HL-60/S4 treated with phorbol 12-myristate 13-acetate at 8.2 ng/mL for 4 days and 3 days (cell line): ENCODE results near the gene LRRFIP1.
"Not testable (repeated sequence)": the region's sequence is repeated elsewhere in the genome, so short reads cannot be mapped to it uniquely, and the experiment has no call there.

Experiments
- in situ Hi-C: fragments of 300-500 bp; cut with MboI; formaldehyde crosslinking; loops from 2 replicates; pipeline ENCODE4 v1.15.0; 2022; ENCODE audit warnings: low sequenced_read_pairs

LRRFIP1 gene

DNA sequence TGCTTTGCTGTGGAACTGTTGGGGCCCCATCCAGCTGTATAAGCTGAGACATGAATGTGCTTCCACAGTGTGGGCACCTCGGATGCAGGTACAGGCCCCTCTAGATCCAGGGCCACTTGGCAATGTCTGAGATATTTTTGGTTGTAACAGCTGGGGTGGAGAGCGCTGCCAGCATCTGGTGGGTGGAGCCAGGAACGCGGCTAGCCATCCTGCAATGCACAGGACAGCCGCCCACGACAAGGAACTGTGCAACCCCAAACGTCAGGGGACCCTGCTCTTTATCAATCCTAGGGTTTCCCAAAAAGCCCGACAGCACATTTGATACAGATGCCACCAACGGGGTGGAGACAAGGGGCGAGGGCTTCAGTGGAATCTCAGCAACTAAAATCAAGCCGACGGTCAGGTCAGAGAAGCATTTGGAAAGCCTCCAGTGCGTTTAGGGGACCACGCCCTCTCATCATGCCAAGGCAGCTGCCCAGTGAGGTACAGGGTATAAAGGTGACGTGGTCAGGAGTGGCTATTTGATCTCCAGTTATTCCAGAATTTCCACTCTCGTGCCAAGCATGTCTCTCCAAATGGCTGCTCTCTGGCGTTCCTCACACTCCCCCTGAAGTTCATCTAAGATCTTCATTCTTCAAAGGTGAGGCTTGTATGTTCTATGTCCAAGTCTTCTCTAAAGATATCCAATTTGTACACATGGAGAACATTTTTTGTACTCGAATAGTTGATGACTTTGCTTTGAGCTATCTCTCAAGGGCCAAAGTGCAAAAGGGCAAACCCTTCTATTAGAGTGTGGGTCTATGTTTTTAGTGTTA is 55.7 kb downstream of the LRRFIP1 start:
- in situ Hi-C loops: no loop called here

DNA sequence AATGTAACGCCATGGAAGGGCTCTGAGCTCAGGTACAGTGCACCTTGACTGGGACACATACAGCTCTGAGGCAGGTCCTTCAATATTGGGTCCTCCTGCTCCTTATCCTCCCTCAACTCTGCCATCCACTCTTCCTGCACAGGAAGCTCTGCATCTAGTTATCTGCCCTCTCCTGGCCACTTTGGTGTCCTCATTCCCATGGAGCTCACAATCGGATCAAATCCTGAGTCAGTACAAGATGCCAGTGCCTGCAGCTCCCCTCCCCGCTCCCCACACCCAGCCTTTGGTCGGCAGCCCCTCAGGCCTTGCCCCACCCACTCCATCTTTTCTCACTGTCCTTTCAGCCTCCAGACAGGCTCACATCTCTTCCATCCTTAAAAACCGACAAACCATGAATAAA is 58.0 kb downstream of the LRRFIP1 start:
- in situ Hi-C loops: no loop called here

DNA sequence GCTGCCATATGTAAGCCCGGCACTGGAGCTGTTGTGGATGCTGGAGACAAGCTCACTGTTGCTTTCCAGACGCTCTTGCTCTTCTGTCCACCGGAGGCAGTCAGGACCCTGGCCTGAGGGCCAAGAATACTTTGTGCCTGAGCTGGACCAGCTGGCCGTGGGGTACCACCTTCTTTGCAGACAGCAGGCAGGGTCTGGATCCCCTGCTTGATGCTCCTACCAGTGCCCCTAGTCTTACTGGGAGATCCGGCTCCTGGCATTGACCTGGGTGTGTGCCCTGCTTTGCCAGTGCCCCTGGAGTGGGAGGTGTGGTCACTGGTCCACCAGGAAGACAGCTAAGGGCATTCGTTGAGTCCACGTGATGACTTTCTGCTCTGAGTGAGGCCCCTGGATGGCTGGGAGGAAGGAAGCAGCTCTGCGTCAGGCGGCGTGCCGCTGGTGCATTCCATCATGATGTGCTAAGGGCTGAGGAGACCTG is 59.3 kb downstream of the LRRFIP1 start:
- in situ Hi-C loops: no loop called here

DNA sequence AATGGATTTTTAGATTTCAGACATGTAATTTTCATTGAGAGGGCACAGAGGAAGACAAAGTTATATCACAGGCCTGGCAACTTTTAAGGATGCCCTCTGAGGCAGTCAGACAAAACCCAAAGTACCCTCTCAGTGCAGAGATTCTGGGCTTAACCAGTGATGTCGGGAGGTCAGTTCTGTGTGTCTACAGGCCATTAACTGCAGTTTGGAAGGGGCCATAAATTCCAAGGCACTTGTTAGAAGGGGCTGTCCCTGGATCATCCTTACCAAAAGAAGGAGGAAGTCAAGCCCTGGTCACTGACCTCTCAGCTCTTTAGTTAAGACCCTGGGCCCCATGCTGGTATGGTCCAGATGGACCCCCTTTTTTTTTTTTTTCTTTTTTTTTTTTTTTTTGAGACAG is 60.7 kb downstream of the LRRFIP1 start:
- in situ Hi-C loops: no loop called here

DNA sequence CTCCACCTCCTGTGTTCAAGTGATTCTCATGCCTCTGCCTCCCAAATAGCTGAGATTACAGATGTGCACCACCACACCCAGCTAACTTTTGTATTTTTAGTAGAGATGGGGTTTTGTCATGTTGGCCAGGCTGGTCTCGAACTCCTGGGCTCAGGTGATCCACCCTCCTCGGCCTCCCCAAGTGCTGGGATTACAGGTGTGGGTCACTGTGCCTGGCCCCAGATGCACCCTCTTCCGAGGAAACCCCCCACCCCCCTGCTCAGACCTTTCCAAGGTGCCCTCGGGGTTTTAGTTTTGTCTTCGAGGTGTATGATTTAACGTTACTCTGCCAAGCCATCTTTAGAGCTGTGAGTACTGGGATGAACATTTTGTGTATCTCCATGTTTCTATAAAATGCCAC is 61.2 kb downstream of the LRRFIP1 start:
- in situ Hi-C loops: not testable (repeated sequence)

DNA sequence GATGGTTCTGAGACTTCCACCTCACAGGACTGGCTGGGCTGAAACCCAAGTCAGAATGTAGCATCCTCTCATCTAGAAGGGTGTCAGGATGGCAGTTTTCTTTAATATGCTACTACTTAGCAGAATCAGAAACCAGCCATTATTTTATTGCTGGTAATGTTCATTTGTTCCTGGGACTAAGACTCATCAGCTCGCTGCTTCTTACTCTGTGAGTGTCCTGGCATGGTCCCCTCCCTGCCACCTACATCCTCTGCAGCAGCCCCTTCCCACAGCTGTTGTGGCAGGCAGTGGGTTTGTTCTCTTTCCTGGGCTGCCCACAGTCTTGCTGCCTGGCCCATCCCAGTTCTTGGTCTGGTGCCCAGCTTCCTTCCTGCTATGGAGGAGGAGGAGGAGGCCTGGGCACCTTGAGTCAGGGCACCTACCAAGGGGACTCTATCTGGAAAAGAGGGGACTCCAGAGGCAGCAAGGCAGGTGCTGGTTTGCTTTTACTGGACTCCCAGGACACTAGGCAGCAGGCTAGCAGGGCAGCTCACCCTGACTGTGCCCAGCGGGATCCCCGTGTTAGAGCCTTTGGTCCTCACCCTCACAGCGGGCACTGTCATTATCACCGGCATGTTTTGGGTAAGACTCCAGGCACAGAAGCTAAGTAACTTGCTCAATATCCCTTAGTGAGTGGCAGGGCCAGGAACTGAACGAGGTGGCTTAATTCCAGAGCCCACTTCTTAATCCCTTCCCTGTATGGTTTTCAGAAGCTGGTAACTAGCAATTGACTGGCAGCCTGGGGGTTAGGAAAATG is 62.1 kb downstream of the LRRFIP1 start:
- in situ Hi-C loops: no loop called here

DNA sequence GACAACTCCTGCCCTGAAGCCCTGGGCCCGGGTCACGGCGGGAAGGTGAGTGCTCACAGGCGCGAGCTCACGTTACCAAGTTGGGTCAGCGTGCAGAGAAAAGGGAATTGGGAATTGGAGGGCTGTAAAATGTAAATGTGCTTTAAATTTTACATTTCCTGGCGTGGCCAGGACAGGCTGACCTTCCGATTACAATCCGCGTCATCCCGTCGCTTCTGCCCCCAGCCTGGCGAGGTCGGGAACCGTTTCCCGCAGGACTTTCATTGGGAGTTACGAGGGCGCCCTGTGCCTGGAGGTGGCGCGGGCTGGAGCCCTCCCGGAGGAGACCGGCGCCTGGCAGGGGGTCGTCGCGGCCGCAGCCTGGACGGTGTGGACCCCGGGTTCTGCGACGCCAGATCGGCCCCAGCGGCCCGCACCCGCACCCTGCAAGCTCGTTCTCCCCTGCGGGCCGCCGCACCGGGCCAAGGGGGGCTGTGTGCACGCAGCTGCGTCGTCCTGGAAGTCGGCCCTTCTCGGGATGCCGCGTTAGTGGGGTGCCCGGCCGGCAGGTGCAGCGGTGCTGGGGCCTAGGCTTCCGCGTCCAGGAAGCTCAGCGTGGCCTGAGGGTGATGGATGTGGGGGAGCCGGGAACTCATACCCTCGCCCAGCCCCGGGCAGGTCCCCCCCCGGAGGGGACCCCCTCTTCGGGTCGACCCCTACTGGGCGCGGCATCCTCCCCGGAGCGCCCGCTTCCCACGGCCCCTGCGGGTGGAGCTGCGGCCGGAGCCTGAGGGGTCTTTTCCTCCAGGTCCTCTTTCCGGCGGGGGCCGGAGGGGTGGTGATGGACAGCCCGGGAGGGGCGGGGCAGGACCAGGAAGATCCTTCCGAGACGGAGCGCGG is 63.9 kb downstream of the LRRFIP1 start:
- in situ Hi-C loops: no loop called here

DNA sequence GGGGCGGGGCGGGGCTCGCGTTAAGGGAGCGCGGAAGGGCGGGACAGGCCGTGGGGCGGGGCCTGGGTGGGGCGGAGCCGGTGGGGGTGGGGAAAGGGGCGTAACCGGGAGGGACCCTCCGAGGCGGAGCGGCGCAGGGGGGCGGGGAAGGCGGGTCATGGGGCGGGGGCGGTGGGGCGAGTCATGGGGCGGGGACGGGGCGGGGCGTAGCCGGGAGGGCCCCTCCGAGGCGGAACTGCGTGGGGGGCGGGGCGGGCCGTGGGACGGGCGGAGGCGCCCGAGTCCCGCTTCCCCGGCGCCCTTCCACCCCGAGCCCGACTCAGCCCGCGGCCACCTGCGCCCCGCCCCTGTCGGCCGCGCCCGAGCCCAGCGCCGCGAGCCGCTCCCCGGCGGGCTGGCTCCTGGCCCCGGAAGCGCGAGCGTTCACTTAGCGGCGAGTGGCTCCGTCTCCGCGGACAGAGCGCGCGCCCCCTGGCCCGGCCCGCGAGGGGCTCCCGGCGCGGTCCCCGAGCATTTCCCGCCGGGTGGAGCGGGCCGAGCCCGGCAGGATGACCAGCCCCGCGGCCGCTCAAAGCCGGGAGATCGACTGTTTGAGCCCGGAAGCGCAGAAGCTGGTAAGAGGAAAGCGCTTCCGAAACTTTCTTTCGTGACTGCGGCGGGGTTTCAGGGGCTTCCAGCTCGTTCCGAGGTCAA is 64.7 kb downstream of the LRRFIP1 start:
- in situ Hi-C loops: no loop called here

DNA sequence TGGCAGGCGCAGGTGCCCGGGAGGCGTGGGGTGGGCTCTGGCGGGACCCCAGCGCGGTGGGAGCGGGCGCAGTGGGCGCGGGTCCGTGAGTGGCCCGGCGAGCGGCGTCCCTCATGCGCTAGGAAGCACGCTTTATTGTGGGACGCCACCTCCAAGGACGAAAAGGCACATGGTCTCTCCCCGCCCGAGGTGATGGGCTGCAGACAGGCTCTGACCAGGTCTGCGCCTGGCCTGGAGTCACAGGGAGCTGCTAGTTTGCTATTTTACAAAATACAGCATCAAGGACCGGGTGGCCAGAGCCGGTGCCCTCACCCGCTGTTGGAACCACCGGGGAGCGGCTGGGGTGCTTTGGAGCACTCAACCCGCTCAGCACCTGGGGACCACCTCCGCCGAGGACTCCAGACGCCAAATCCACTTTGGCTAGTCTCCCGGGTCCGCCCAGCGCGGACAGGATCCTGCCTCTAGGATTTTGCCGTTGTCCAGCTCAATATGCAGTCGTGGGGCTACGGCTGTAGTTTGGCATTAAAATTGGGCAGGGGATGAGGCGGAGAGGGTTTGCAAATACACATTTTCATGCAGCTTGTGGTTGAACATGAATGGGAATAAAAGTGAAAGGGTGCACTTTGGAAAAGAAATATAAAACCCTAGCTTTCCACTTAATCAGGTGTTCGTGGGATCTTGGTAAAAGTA is 65.4 kb downstream of the LRRFIP1 start:
- in situ Hi-C loops: no loop called here

DNA sequence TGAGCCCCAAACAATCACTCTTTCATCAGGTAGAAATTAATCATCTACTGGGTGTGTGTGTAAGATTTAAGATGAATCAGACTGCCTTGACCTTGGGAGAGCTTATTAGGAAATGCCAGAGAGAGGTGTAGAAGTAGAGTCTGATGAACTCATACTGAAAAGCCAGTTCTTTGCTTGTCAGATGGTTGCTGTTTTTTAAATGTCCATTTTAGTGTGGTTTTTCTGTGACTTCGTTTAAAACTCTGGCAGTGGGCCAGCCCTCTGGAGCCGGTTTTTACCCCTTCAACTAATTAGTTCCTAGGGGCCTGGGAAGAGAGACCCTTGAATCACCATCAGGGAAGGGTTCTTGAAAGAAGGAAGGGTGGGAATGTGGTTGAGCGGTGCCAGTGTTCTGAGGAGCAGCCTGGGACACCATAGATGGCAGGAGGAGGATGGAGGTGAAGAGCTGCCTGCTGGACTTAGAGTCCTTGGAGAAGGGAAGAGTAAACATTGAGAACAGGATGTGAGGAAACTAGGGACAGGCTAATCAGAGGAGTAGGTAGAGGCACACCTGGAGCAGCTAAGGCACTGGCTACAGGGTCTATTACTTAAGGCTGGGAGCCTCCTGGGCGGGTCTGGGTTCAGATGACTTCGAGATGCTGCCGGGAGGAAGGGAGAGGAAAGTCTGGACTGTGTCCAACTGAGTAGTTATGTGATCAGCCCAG is 66.1 kb downstream of the LRRFIP1 start:
- in situ Hi-C loops: no loop called here

DNA sequence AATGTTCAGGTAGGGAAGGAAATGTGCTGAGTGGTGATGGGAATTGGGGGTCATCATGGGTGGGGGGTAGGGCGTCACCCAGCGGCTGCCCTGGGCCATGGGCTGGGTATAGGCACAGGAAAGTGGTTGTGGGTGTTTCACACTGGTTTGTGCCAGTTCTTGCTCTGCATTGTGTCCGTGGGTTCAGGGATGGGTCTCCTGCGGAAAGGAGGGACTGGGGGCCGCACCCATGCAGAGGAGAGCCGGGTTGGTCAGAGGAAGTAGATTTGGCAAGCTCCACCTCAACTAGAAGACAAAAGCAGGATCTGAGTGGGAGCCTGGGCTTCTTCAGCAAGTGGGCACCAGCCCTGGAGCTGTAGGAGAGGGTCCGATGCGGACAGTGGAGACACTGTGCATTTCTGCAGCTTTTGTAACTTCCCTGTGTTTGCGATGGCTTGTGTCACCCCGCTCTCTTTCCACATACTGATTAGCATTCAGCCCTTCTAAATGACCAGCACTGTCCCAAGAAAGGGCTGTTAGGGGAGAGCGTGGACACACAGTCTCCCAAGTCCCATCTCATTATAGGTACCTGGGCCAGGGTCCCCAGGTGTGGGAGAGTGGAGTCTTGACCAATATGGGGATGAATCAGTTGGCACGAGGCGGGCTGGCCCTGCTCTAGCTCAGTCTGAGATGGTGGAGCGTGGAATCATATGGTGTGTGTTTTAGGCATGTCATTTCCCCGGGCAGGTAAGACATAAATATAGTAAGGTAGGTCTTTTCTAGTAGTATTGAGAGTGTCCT is 67.2 kb downstream of the LRRFIP1 start:
- in situ Hi-C loops: no loop called here

DNA sequence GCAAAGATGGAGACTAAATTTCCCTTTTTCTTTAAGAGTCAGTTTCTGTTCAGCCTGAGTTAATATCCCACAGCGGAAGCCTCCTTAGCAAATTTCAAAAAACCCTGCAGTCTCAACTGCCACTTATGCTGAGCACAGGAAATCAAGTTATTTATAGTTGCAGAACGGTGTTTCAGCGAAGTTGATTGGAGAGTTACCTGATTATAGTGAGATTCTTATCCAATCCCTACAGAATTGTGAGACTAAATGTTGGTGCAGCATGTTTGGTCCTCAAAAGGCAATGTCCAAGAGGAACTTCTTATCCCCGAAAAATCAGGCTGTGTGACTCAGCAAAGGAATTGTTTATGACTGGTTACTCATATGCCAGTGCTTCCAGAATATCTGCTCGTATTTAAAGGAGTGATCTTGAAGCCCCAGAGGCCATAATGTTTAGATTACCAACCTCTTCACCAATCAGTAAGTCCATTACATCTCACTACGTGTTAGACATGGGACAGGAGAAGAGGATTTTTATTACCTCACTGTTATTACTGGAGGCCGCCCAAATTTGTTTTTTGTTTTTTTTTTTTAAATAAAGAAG is 67.9 kb downstream of the LRRFIP1 start:
- in situ Hi-C loops: no loop called here

DNA sequence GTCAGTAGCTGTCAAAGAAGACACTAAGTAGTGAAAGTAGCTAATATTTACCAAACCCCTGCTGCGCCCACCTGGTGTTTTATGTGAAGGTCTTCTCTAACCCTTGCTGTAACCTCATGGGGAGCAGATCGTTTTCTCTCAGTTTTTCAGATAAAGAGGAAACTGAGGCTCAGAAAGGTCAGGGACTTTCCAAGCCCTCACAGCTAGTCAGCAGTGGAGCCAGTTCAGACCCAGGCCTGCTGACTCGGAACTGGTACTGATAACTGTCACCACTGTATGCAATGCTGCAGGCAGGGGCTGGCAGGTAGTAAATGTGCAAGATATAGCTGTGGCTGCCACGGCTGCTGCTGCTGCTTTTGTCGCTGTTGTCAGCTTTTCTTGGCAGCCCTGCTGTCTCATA is 69.1 kb downstream of the LRRFIP1 start:
- in situ Hi-C loops: no loop called here

DNA sequence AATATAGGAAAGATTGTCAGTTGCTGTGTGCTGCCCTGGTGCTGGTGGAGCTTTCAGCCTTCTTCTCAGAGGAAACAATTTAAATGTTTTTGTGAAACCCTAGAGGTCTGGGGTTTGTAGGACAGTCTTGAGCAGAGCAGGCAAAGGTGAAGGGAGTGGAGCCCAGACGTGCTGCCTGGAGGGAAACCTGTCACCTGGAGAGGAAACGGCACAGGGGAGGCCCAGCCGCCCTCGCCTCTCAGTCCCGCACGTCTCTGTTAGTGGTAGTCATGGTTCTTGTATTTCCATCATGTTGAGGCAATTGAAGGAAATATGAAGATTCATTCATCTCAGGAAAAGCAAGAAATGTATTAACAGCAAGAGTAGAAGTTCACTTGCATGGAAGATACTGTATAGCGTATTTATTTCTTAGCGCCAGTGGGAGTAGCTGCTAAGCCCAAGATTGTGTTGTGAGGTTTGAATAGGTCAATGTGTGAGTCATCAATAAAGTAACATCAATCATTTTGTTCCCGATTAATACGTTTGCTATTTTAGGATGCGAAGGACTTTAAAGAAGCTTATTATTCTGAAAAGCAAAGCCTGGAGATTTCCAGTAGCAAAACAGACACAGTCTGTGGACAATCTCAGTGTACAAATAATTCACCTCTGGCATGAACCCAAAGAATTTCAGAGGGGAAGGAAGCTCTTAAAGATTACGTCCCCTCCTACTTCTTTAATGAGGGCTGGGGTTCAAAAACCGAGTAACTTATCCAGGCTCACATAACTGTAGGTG is 70.4 kb downstream of the LRRFIP1 start:
- in situ Hi-C loops: no loop called here

DNA sequence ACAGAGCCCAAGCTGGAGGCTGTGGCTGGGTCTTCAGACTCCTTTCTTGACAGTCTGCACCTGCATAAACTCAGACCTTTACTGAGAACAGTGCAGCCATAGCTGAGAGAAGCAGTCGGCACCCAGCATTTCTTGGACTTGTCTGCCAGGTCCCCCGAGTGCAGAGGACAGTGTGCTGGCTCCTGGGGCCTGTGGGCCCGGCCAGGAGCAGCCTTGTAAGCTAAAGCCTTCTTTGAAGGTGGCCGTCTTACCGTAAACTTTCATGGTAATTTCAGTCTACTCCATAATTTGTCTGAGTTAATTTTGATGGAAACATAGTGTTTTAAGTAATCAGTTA is 70.9 kb downstream of the LRRFIP1 start:
- in situ Hi-C loops: no loop called here

DNA sequence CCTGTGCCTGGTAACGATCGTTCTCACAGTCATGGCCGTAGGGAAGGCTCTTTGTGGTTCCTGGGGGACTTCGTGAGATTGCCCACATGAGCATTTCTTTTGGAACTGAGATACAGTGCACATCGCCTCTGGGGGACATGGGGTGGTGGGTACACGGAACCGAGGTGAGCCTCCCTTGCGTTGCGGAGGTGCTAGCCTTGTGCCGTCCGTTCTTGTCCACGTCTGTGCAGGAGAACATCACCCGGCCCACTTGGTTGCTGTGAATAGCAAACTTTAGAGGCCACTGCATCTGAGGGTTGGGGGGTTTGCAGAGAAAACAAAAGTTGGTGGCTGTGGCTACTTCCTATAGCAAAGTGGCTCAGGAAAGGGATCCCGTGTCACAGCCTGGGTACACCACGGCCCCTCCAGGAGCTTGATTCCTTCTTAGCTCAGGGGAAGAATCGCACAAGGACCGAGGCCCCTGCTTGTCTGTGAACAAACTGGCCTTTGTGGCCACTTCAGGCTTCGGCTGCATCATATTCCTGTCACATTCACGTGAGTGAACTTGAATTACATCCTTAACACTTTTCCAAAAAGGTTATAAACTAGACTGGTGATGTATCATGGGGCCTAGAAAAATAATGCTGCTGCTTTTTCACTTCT is 72.6 kb downstream of the LRRFIP1 start:
- in situ Hi-C loops: no loop called here

DNA sequence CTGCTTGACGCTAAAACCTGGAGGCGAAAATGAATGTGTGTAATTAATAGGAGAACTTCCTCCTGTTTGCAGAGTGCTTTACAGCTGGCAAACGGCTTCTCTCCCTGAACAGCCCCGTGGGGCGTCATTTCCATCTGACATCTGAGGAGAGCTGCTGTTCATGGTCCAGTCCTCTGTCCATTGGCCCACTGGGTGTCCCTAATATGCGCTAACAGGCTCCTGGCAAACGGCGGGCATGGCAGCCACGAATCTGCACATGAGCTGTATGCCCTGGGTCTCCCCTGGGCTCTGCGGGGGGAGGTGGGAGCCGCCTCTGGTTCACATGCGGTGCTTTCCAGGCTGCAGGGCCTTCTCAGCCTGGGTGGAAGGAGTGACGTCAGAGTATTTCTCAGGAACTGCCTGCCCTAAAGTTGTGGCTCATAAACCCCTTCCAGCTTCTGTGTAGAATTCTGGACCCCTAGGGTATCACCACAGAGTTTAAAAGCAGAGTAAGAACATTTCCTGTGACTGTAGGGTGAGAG is 73.2 kb downstream of the LRRFIP1 start:
- in situ Hi-C loops: no loop called here
